HG03095 (cell line): ENCODE data around the gene PARD3.
"Not testable (repeated sequence)": the region's sequence is repeated elsewhere in the genome, so short reads cannot be mapped to it uniquely, and the experiment has no call there.

ENCODE experiments used
- ATAC-seq: cut with Tn5 transposase; IDR thresholded peaks from one replicate; pipeline ENCODE4 v1.9.1; 2021; ENCODE audit warnings: moderate library complexity; ENCODE audit not compliant: unreplicated experiment

PARD3 gene

GRCh38 chr10:34437906-34438305 lies 377.2 kb downstream of the PARD3 start:
- no peak for ATAC-seq

GRCh38 chr10:34434119-34434594 lies 380.9 kb downstream of the PARD3 start:
- ATAC-seq: no peak

- ATAC-seq: no peak
Observed at GRCh38 chr10:34433241-34434076, 381.6 kb downstream of the PARD3 start.

GRCh38 chr10:34432589-34432988 lies 382.5 kb downstream of the PARD3 start:
- no peak for ATAC-seq

- ATAC-seq: no peak
Observed at GRCh38 chr10:34430685-34431084, 384.4 kb downstream of the PARD3 start.

GRCh38 chr10:34428501-34428900 lies 386.6 kb downstream of the PARD3 start:
- no peak for ATAC-seq

GRCh38 chr10:34427911-34428216 lies 387.2 kb downstream of the PARD3 start:
- no peak for ATAC-seq

- not testable (repeated sequence) for ATAC-seq
Observed at GRCh38 chr10:34427158-34427910, 387.8 kb downstream of the PARD3 start.

- ATAC-seq: not testable (repeated sequence)
Observed at GRCh38 chr10:34426538-34427157, 388.4 kb downstream of the PARD3 start.

GRCh38 chr10:34426041-34426440 lies 389.1 kb downstream of the PARD3 start:
- no peak for ATAC-seq

- ATAC-seq: no peak
Observed at GRCh38 chr10:34423673-34424625, 391.1 kb downstream of the PARD3 start.

- ATAC-seq: no peak
Observed at GRCh38 chr10:34420795-34421194, 394.3 kb downstream of the PARD3 start.

GRCh38 chr10:34420273-34420672 lies 394.8 kb downstream of the PARD3 start:
- ATAC-seq: no peak

GRCh38 chr10:34415039-34415438 lies 400.1 kb downstream of the PARD3 start:
- no peak for ATAC-seq

- ATAC-seq: no peak
Observed at GRCh38 chr10:34413756-34414587, 401.1 kb downstream of the PARD3 start.

GRCh38 chr10:34413214-34413613 lies 401.9 kb downstream of the PARD3 start:
- no peak for ATAC-seq

- no peak for ATAC-seq
Observed at GRCh38 chr10:34408956-34409355, 406.1 kb downstream of the PARD3 start.

GRCh38 chr10:34408381-34408780 lies 406.7 kb downstream of the PARD3 start:
- no peak for ATAC-seq

GRCh38 chr10:34407324-34407805 lies 407.7 kb downstream of the PARD3 start:
- no peak for ATAC-seq
